Hematopoietic multipotent progenitor cell treated with erythropoietin and hydrocortisone succinate and interleukin-3 and kit ligand, for 6 days (in vitro differentiated cells): ENCODE measurements around the gene NR5A1.

Experiments
- DNase-seq: peaks from one replicate; pipeline ENCODE4 v3.0.0-alpha.2; 2015

Gene NR5A1

DNA sequence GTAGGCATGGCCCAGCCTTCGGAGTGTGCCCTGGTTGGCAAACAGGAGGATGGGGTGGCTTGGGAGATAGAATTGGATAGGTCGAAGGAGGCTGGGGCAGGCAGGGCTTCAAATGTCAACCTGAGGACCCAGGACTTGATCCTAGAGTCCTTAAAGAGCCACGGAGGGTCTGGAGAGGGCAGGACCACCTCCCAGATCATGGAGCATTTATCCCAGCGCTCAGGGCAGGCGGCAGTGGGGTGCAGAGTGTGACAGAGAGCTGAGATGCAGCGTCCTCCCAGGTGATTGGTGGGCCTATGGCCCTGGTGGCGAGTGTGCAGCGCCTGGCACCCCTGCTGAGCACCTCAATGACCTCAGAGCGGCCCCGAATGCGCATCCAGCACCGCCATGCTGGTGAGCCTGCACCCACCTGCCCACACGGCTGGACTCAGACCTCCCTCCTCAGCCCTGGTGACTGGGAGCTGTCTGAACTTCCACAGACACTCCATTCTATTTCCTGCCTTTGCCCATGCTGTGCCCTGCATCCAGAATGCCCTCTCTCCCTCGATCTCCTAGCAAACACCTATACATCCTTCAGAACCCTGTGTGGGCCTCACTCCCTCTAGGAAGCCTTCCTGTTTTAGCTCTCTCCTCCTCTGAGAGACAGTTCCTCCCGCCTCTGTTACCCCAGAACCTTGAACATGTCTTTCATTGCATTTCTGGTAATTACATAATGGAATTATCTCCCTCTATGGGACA is 50.7 kb downstream of the NR5A1 start:
- no peak for DNase-seq

DNA sequence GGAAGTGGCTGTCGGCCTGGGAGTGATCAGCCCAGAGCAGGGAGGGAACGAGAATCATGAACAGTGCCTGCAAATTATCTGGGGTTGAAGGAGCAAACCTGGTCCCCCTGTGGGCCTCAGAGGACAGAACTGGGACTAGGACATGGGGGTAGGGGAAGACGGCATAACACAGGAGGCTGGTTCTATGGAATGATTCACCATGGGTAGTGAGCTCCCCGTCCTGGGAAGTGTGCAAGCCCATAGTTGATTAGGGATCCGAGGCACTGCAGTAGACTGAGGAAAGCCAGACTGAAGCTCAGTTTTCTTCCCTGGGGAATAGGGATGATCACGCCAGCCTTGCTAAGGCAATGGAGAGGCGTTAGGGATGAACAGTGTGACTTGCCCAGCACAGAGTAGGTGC is 51.4 kb downstream of the NR5A1 start:
- DNase-seq, result no peak

DNA sequence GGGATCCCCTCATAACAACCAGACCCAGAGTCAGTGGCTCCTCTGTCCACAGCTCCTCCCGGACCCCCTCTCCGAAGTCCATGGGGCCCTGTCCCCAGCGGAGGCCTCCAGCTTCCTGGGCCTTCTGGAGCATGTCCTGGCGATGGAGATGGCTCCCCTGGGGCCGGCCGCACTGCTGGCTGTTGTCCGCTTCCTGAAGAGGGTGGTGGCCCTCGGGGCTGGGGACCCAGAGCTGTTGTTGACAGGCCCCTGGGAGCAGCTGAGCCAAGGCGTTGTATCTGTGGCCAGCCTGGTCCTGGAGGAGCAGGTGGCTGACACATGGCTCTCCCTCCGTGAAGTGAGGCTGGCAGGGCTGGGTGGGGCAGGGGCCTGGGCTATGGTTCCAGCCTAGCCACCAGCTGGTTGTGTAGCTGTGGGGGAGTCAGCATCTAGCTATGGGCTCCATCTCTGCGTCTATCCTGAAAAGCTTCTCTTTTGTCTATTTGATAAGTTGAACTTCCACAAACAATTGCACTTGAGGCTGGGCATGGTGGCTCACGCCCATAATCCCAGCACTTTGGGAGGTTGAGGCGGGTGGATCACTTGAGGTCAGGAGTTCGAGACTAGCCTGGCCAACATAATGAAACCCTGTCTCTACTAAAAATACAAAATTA is 52.3 kb downstream of the NR5A1 start:
- no peak for DNase-seq

DNA sequence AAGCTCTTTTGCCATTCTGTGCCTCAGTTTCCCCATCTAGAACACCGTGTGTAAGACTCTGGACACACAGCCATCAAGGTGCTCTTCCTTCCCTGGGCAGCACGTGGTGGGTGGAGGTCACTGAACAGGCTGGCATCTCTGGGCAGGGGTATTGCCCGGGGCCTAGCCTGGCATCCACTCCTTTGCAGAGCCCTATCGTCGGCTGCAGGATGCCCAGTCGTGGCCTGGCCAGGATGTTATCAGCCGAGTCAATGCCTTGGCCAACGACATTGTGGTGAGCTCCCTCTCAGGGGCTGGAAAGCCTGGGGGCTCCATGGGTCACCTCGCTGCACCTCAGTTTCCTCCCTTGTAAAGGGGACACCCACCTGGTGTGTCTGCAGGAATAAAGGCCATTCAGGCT is 52.9 kb downstream of the NR5A1 start:
- no peak for DNase-seq

DNA sequence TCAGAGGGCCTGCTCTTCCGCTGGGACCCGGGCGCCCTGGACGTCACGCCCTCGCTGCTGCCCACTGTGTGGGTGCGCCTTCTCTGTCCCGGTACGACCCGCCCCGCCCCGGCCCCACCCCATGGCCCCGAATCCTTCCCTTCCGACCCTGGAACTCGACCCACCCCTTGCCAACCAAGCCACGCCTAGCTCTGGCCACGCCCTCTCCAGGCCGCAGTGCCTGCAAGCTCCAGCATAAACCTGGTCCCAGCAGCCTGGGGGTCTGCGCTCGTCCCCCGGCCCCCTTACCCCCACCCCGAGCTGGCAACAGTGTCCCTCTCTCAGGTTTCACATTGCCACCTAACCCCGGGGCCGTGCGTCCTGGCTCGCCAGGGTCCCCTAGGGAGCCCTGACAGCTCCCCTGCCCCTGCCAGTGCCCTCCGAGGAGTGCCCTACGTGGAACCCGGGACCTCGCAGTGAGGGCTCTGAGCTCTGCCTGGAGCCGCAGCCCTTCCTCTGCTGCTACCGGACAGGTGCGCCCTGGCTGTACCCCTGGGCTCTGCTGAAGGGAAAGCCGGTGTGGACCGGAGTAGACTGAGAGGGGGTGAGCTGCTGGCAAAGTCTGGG is 53.5 kb downstream of the NR5A1 start:
- DNase-seq, result peak; percentile 83

DNA sequence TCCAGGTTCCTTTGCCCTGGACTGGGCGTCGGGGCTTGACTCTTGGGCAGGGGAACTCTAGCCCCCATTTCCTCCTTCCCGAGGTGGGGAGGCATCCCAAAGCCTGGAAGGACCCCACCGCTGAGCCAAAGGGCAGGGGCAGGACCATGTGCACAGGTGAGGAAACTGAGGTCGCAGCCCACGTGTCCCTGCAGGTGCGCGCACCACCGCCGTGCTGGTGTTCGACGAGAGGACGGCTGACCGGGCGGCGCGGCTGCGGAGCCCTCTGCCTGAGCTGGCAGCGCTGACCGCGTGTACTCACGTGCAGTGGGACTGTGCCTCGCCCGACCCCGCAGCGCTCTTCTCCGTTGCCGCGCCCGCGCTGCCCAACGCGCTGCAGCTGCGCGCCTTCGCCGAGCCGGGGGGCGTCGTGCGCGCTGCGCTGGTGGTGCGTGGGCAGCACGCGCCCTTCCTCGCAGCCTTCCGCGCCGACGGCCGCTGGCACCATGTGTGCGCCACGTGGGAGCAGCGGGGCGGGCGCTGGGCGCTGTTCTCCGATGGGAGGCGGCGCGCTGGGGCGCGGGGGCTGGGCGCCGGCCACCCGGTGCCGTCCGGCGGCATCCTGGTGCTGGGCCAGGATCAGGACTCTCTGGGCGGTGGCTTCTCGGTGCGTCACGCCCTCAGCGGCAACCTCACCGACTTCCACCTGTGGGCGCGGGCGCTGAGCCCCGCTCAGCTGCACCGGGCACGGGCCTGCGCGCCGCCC is 54.2 kb downstream of the NR5A1 start:
- no peak for DNase-seq

DNA sequence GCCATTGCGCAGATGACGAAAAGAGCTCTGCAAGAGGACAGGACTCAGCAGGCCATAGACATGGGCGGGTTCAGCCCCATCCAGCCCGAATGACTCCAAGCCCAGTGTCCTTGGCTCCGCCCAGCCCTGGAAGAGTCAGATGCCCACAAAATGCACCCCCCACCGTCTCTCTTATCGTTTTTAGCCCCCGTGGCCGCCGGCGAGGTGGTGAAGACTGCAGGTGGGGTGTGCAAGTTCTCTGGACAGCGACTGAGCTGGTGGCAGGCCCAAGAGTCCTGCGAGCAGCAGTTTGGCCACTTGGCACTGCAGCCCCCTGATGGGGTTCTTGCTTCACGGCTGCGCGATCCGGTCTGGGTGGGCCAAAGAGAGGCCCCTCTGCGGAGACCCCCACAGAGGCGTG is 54.9 kb downstream of the NR5A1 start:
- DNase-seq, result no peak

DNA sequence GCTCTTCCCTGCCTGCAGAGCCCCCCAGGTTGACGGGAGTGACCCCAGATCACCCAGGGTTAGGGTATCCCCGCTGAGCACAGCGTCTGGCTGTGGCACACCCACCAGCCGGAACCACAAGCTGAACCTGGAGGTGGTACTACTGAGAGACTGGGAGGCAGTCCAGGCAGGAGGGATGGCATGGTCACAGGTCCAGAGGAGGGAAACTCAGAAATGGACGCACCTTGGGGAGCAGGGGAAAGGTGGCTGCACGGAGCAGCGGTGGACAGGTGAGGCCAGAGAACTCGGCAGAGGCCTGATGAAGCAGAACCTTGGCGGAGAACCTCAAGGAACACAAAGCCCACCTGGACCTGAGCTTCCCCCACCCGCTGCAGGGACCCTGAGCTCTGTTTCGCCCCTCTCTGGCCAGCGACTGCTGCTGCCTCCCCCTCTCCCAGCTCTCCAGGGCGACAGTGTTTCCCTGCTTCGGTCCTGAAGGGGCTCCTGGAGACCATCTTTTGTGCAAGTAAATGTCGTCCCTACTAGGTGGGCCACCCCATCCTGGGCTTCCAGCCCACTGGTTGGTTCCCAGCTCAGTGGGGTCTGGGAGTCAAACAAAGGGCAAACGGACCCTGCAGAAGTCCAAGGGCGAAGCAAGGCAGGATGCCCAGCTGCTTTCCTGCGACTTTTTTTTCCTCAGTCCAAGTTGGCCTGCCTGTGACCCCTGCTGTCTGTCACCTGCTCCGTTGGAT is 56.1 kb downstream of the NR5A1 start:
- no peak for DNase-seq

DNA sequence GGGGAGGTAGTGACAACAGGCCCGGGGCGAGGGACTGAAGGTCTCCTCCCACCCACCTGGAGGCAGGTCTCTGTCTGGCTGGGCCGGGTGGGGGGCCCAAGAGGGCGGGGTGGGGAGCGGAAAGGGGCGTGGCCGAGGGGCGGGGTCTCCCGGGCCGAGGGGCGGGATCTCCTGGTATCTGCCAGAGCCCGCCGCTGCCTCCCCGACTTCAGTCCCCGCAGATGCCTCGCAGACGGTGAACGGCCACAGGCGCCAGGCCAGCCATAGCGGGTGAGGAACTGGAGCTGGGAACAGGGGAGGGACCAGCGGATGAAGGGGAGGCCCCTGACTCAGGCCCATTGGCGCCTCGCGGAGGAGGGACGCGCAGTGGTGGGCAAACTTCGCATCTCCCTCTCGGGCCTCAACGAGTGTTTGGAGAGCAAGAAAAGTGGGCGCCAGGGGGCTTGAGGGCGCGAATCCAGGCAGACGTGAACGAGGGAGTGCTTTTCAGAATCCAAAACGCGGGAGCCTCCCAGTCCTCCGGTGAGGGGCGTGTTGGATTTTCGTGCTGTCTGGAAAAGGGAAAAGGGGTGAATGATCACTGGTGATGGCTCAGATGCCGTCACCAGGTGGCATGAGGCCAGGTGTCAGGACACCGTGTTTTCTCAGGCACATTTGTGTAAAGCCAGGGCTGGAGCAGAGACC is 56.8 kb downstream of the NR5A1 start, which contains the start of gene ADGRD2:
Gene ADGRD2, plus strand, starts transcription at position 211 of the 684 bp plus-strand sequence. CDS start 1,216 bp downstream, outside the sequence.
- DNase-seq, result peak; percentile 45

DNA sequence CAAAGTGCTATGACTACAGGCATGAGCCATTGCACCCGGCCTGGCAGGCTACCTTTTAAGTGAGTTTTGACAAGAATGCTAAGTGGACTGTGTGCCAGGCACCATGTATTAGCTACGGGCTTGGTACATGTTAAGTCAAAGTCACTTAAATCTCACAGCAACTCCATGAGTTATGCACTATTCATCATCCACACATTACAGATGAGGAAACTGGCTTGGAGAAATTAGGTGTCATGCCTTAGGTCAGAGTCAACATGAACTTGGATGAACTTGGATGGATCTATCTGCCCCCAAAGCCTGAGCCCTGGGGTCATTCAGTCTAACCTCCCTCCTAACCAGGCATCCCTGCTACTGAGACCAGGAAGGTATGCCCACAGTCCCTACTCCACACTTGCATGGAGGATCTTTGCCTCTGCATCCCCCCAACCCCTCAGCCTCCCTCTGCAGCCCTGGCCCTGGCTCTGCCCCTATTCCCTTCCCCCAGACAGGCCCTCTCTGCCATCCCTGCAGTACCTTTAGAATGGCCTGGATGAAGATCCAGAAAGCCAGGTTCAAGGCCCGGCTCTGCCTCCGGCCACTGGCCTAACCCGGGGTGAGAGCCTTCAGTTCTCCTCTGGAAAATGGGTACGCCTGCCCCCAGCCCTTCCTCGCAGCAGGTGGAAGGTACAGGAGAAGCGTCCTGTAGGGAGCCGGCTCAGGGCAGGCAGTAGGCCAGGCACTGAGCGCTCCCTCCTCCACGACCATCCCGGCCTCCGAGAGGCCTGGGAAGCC is 57.6 kb downstream of the NR5A1 start:
- DNase-seq, result no peak

DNA sequence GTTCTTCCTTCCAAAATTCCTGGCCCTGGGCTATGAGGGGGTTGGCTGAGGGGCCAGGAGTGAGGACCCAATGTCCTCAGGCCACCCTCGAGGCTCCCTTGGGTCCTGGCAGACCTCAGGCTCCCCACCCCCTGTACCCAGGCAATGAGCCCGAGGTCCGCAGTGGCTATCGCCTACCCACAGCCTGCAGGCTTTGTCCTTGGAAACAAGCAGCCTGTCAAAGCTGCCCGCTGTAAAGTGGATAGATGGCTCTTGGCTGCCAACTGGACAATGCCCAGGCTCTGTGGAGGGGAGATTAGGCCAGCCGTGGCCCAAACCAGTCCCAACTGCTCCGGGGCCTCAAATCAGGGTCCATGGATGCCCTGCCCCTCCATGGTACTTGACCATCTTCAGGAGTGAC is 59.2 kb downstream of the NR5A1 start:
- DNase-seq, result no peak

DNA sequence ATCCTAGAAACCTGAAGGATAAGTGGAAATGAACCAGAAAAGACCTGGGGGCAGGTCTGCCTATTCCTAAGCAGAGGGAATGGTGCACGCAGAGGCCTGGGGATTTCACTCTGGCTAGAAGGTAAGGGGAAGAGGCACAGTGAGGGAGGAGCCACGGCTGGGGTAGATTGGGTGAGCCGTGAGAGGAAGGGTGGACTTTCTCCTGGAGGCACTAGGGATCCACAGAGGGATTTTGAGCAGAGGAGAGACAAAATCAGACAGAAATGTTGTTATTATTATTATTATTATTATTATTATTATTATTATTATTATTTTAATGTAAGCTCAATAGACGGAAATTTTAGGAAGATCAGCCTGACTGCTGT is 59.9 kb downstream of the NR5A1 start:
- no peak for DNase-seq

DNA sequence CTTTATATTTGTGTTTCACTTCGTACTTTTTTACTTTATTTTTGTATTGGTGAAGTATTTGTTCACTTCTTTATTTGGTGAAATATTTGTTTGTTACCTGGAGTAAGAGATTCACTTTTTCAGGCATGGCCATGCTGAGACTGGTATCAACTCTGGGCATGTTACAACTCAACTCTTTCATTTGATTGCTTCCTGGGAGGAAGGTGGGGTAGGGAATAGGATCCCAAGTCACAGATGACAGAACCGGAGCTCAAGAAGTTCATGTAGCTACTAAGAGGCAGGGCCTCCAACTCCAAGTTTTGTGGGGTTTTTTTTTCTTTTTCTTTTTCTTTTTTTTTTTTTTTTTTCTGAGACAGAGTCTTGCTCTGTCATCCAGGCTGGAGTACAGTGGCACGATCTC is 63.0 kb downstream of the NR5A1 start:
- no peak for DNase-seq

DNA sequence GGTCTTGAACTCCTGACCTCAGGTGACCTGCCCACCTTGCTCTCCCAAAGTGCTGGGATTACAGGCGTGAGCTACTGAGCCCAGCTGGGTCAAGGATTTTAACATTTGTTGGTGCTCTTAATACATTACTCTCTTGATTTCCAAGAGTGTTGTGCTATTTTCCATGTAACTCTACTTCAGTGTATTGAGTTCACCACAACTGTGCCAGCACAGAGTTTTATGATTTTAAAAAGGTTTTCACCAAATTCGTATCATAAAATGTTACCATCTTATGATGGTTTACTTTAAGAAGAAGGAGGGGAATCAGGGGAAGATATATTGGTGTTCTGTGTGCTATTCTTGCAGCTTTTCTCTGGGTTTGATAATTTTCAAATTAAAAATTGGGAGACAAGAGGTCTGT is 63.6 kb downstream of the NR5A1 start:
- DNase-seq, result no peak

DNA sequence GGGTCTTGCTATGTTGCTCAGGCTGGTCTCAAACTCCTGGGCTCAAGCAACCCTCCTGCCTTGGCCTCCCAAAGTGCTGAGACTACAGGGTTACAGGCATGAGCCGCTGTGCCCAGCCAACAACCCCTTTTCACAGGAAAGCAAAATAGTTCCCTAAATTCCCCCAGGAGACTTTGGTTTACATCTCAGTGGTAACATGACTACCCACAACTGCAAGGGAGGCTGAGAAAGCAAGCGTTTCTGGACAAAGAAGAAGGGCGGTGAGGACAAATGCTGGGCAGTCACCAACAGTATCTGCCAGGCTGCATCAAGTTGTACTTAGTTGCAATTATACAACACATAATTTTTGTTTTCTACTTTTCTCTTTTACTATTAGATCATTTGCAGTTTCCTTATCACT is 64.4 kb downstream of the NR5A1 start:
- no peak for DNase-seq

DNA sequence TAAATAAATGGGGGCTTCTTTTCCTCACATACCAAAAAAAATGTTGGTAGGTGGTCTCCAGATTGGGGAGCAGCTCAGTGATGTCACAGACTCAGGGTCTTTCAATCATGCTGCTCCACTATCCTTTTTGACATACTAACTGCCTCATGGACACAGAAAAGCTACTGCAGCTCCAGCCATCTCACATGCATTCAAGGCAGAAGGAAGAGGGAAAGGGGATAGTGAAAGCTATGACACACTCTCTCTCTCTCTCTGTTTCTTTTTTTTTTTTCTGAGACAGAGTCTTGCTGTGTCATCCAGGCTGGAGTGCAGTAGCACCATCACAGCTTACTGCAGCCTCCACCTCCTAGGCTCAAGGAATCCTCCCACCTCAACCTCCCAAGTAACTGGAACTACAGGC is 64.8 kb downstream of the NR5A1 start:
- no peak for DNase-seq

DNA sequence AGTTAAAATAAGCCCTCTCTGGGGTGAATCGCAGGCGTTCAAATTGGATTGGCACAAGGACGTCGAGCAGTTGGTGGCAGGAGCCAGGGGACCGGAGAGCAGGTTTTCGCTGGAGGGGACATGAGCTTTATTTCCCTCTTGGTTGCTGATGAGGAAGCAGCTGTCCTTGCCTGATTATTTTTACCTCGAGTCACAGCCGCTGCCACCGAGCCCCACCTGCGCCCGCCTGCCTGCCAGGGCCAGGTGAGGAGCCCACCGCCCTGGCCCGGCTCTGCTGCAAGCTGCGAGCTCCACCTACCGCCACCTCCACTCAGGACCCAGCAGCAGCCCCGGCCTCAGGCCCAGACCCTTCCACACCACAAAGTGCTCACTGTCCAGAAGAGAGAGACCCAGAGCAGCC is 65.9 kb downstream of the NR5A1 start:
- DNase-seq, result no peak

DNA sequence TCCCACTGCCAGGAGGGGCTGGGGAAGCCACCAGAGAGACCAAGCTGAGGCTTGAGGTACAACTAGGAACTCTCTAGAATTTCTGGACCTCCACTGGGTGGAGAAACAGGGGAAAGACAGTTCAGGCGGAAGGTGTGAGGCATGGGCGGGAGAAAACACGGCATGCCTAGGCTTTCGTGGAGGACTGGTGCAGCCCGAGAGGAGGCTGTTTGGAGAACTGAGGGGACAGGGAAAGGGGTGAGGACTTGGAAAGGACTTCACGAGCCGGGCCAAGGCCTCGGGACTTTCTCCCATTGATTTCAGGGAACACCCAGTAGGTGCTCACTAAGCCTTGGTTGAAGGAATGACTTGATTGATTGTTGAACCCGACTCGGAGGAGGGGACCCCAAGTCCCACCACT is 66.4 kb downstream of the NR5A1 start:
- no peak for DNase-seq

DNA sequence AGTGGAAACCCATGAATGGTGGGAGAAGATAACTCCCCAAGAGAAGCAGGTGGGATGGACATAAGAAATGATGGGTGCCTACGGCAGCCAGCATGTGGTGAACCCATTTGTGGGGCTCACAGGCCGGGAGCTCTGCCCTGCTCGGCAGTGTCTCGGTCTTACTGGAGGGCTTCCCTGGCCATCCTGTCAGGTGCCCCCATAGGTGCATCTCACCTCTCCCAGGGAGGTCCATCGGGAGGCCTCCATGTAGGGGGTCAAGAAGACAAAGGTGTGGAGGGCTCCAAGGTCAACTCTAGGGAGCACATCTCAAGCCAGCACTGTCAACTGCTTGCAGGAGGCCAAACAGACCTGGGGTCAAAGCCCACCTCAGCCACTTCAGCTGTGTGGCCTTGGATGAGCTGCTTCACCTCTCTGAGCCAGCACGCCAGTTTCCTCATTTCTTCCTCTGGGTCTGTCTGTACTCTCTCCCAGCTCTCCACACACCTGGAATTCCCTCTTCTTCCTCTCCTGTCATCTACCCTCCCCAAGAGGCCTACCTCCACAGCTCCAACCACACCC is 67.4 kb downstream of the NR5A1 start:
- DNase-seq, result no peak

DNA sequence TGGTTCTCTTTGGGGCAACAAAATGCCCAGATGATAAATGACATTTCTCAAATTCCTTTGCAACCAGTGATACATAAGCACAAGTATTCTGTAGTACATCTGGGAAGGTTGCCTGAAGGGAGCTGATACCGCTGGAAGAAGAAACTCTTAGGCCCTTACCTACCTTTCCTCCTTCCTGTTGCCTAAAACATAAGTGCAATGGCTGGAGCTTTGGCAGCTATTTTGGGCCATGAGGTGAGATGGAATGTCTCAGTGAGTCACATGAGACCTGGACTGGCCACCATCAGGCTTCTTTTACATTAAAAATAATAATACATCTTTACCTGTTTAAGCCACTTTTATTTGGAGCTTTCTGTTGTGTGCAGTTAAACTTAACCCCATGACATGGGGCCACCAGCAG is 68.1 kb downstream of the NR5A1 start:
- no peak for DNase-seq

DNA sequence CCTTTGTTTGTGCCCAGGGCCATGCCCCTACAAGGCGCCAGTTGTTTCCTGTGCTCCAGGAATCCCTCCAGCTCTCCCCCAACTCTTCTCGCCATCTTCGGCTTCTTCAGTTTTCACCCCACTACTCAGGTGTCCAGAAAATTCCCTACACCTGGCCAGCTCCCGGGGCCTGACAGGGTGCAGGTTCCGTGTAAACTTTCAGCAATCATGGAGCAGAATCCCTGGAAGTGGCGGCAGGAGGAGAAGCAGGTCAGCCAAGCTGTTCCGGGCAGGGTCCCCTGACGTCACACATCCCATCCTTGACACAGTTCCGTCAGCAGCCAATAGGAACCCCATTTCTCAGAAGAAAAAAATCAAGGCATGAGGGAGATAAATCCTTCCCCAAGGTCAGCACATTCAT is 69.1 kb downstream of the NR5A1 start:
- no peak for DNase-seq
